ENCODE results near the gene LHX6. TPM values are rescaled to one million over a fixed set of nuclear protein-coding genes. Genes with fewer than 3 reads are reported as not detected.

LHX6 gene
- total RNA-seq: 0.21 and 0.32 TPM in 2 replicates
- 0.30 TPM for polyA plus RNA-seq (2012)

DNA sequence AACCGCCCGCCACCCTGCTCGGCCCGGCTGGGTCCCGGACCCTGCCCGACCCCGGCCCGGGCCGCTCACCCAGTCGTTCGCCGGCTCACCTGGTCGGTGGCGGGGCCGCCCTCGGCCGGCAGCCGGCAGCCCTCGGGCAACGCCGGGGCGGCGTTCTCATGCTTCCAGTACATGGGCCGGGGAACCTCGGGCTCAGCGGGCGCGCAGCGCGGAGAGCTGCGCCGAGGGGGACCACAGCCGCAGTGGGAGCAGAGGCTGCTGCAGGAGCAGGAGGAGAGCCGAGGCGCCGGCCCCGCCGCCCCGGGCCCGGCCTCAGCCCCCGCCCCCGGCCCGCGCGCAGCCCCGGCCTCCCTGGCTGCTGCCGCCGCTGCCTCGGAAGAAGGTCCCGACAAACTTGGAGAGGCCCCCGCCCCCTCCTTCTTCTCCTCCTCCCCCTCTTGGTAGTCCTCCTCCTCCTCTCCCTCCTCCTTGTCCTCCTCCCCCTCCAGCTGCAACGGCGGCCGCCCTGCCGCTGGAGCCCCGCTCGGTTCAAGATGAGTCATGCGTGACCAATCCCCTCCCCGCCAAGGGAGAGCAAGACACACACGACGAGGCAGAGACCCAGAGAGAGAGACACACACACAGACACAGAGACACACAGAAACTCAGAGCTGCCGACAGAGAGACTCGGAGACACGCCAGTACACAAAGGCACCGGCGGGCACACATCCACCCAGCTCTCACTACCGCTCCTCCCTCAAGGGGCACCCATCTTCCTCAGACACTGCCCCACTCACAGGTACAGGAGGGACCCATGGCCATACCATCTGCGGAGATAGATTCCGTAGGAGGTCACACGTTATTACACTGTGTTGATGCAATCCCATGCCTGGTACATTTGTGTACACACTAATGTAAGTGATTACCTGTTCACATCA is at the start of gene LHX6:
TSS of gene LHX6 (minus strand) at position 390 of the 917 bp plus-strand sequence. CDS start at position 173, 217 bp downstream.
- peak; percentile 36 for DNase-seq (ENCODE audit: low read depth)

- DNase-seq (ENCODE audit: low read depth): no peak
These were observed 48.6 kb upstream of the LHX6 start for GRCh38 chr9:122277285-122277897.

DNA sequence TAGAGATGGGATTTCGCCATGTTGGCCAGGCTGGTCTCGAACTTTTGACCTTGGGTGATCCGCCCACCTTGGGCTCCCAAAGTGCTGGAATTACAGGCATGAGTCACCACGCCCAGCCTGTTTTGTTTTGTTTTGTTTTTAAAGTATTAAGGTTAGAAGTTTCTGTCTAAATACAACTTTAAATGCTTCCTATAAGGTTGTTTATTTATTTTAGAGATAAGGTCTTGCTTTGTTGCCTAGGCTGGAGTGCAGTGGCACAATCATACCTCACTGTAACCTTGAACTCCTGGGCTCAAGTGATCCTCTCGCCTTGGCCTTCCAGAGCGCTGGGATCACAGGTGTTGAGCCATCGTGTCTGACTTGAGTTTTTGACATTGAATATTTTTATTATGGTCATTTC is 47.3 kb upstream of the LHX6 start:
- DNase-seq (ENCODE audit: low read depth): no peak

- DNase-seq (ENCODE audit: low read depth): no peak
These were observed 45.3 kb upstream of the LHX6 start for GRCh38 chr9:122274055-122274454.

GRCh38 chr9:122268041-122268814 is 39.5 kb upstream of the LHX6 start:
- DNase-seq (ENCODE audit: low read depth): no peak

GRCh38 chr9:122265149-122265915 is 36.6 kb upstream of the LHX6 start:
- peak; percentile 72 for DNase-seq (ENCODE audit: low read depth)

GRCh38 chr9:122264360-122265148 is 35.8 kb upstream of the LHX6 start, which contains the start of the genes MRRF and RBM18:
Gene MRRF (plus strand): TSS chr9:122264882. CDS start chr9:122270892, 6,010 bp downstream.
Gene RBM18 (minus strand): TSS chr9:122264840. CDS start chr9:122261492, 3,348 bp downstream.
- peak; percentile 92 for DNase-seq (ENCODE audit: low read depth)

GRCh38 chr9:122263699-122264349 is 35.1 kb upstream of the LHX6 start:
- DNase-seq (ENCODE audit: low read depth): peak; percentile 33

DNA sequence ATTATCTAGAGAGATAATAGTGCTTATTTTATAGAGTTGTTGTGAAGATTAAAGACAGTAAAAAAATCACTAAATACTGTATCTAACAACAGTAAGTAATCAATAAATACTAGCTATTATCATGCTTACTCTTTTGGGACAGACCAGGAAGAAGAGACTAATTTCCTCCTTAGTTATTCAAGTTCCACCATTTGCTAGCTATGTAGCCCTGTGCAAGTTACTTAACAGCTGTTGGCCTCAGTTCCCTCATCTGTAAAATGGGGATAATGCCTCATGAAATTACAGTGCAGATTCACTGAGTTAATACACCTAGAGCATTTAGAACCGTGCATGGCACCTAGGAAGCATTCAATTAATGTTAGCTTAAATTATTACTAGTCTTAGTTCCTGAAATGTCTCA is 33.3 kb upstream of the LHX6 start:
- no peak for DNase-seq (ENCODE audit: low read depth)

DNA sequence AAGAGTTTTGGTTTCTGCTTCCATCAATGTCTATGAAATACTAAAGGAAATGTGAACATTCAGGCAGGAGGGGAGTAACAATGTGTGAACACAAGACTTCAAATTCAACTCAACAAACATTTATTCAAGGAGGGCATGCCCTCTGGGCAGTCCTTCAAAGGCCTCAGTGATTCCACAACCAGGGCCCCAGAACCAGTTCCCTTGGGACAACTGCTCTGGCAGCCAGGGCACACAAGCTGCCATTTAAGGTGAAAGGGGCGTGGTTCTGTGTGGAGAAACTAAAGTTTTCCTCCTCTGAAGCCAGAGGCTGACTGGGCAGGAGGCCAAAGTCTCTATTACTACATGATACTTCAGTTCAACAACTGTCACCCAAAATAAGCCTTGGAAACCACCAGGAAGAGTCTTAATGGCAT is 32.7 kb upstream of the LHX6 start:
- peak; percentile 89 for DNase-seq (ENCODE audit: low read depth)

DNA sequence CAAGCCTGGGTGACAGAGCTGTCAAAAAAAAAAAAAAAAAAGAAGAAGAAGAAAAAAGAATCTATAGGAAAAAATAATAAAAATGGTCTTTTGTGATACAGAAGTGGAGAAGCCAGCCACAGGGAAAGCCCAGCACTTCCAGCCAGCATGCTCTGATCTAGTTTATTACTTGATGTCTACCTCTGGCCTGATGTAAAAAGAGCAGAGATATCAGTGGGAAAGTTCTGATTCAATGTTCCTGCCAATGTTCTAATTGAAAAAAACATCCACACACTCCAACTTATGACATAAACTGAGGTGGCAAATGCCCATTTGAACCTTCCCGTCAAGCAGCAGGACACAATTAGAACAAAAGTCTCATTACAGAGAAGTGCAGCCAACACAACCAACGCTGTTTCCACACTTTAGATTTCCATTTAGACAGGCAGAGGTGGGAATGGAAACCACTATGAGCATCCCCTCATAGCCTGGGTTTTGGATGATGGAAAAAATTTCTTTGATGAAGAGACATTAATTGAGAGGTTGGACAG is 30.2 kb upstream of the LHX6 start:
- no peak for DNase-seq (ENCODE audit: low read depth)

GRCh38 chr9:122256206-122256605 is 27.4 kb upstream of the LHX6 start:
- DNase-seq (ENCODE audit: low read depth): no peak

DNA sequence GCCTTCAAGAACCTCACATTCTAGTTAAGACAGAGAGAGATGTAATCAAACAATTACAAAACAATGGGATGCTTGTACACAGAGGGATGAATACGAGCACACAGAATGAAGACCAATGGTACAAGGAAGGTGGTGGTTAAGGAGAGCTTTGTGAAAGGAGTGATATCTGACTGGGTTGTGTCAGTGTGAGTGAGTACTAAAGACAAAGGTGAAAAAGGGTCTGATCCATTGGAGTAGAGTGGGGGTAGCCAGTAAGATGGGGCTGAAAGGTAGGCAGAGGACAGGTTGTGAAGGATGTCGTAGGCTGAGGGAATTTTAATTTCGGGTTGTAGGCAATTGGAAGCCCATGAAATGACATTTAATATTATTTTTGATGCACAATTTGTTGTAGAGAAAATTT is 26.0 kb upstream of the LHX6 start:
- no peak for DNase-seq (ENCODE audit: low read depth)

DNA sequence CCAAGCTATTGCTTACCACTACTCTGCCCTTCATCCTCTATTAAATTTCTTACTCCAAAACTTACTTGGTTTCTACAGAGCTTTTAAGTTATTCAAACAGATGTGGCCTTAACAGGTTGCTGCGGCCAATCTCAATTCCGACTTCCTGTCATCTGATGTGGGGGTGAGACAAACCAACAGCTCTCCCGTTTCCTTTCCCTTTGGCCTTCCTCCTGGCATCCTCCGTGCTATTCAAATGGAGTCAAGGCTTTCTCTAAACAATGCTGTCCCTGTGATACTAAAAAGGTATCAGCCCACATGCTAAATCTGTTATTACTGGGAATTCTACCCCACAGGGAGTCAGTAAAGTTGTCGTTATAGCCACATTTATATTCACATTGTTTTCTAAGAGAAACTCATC is 24.0 kb upstream of the LHX6 start:
- DNase-seq (ENCODE audit: low read depth): no peak

GRCh38 chr9:122251351-122251750 is 22.6 kb upstream of the LHX6 start:
- no peak for DNase-seq (ENCODE audit: low read depth)

DNA sequence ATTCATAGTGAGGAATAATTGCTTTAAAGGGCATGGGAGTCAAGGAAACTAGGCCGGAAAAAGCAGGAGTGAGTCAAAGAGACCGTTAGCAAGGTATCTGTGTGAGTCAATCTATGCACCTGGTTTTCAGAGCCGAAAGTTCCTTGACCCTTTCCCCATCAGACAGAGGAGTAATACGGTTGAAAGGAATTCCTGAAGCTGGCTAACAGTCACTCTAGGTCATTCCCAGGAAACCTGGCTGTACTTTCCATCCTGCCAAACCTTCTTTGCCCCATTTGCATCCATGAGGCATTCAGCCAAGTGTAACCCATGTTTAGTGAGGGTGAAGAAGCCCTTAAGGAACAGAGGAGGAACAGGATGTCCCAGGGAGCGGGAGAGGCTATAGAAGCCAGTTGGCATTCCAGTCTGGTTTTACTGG is 19.7 kb upstream of the LHX6 start:
- no peak for DNase-seq (ENCODE audit: low read depth)

- DNase-seq (ENCODE audit: low read depth): no peak
These were observed 17.9 kb upstream of the LHX6 start for GRCh38 chr9:122246666-122247065.

DNA sequence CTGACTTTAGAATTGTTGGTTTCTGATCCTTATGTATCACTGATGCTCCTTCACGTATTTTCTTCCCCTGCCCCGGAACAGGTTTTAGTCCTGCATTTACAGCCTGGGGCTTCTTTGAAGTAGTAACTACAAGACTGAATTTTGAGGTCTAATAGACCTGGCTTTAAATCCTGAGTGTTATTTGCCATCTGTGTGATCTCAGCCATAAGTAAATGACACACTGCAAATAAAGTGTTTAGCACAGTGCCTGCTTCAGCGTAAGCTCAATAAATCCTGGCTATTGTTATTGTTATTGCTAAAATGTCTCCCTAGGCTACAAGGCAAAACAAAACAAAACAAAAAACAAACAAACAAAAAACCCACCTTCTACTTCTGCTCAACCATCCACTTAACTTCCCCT is 15.6 kb upstream of the LHX6 start:
- DNase-seq (ENCODE audit: low read depth): no peak

DNA sequence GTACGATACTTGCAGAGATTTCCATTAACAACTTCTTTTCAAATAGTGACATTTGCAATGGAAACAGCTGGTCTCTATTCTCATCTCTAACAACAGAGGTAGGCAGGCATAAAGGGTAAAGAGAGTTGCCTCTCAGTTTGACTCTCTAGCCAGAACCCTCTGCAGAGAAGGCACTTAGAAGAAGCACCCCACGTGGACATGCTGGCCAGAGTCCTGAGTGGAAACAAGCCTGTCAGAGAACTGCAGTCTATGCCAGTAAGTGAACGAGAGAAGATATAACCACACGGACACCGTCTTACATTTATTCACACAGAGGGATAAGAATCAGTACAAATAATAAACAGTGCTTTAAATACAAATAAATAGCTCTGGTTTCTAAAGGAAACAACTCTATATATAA is 11.0 kb upstream of the LHX6 start:
- no peak for DNase-seq (ENCODE audit: low read depth)

Measured in myocyte (in vitro differentiated cells).